A549 (cell line): ENCODE data around the gene IER5L. TPM values are rescaled to one million over a fixed set of nuclear protein-coding genes. Genes with fewer than 3 reads are reported as not detected.
"Not testable (repeated sequence)": the region's sequence is repeated elsewhere in the genome, so short reads cannot be mapped to it uniquely, and the experiment has no call there.

ENCODE experiments used
- ATAC-seq, 2 experiments: fragments of 200-7000 bp in 1 of 2; fragments of >200 bp in 1 of 2; cut with Nextera tagmentation in 1 of 2; cut with Tn5 transposase in 1 of 2; 3 replicates each; pipeline versions ENCODE4 v1.8.0 to v1.9.1; 2018 to 2020; ENCODE audit warnings: mild to moderate bottlenecking in 1 of 2, moderate library complexity in 1 of 2
- CTCF ChIA-PET: fragments of 300-600 bp; sonication (Branson Sonifier 250); formaldehyde crosslinking; extraction: SDS; loops from one replicate; lab custom pipeline; 2021; ENCODE audit warnings: antibody characterized with exemption, inconsistent platforms; lab: Yijun Ruan, JAX
- POLR2A ChIA-PET: fragments of 350-600 bp; formaldehyde crosslinking; extraction: SDS; loops from one replicate; lab custom pipeline; 2021; ENCODE audit warnings: antibody characterized with exemption, inconsistent platforms; lab: Yijun Ruan, JAX
- DNase-seq, 2 experiments: peaks; one replicate each; pipeline versions ENCODE4 v3.0.0 to v3.0.0-alpha.2; 2011 to 2016; ENCODE audit warnings: low read depth in 1 of 2, low spot score in 1 of 2
- FAIRE-seq: peaks from 2 replicates; lab custom pipeline; 2011; peaks lifted over from hg19 to GRCh38; lab: Jason Lieb, UNC
- H3K27ac ChIP-seq, 2 experiments: fragments of >200 bp; sonication (Bioruptor Twin); formaldehyde crosslinking; 3 replicates each; pipeline ENCODE4 v1.5.1; 2016 to 2017
- H3K4me1 ChIP-seq: fragments of >200 bp; sonication (Bioruptor Twin); formaldehyde crosslinking; 3 replicates; pipeline ENCODE4 v1.6.1; 2016
- H3K4me2 ChIP-seq: fragments of >200 bp; sonication (Bioruptor Twin); formaldehyde crosslinking; 3 replicates; pipeline ENCODE4 v1.6.1; 2016
- H3K4me3 ChIP-seq: fragments of >200 bp; sonication (Bioruptor Twin); formaldehyde crosslinking; 3 replicates; pipeline ENCODE4 v1.5.1; 2016
- H3K9me3 ChIP-seq: fragments of >200 bp; sonication (Bioruptor Twin); formaldehyde crosslinking; 3 replicates; pipeline ENCODE4 v1.6.1; 2016
- BHLHE40 ChIP-seq: IDR thresholded peaks from 2 replicates; pipeline ENCODE4 v1.6.1; 2012; ENCODE audit warnings: low read depth, low read length, inconsistent platforms
- CBX8 ChIP-seq: fragments of 200-600 bp; sonication (generic); IDR thresholded peaks from 2 replicates; pipeline ENCODE4 v1.6.1; 2016
- CEBPB ChIP-seq, 2 experiments: fragments of >200 bp in 1 of 2; sonication (Bioruptor Twin) in 1 of 2; formaldehyde crosslinking in 1 of 2; IDR thresholded peaks; 2 replicates each; pipeline ENCODE4 v1.6.1; 2012 to 2016
- CHD4 ChIP-seq: fragments of 200-600 bp; sonication (generic); IDR thresholded peaks from 2 replicates; pipeline ENCODE4 v1.6.1; 2016; ENCODE audit warnings: antibody characterized with exemption, mild to moderate bottlenecking, borderline replicate concordance
- EP300 ChIP-seq, 2 experiments: fragments of >200 bp; sonication (Bioruptor Twin); formaldehyde crosslinking; IDR thresholded peaks; 2 replicates in 1 of 2; 3 replicates in 1 of 2; pipeline ENCODE4 v1.6.1; 2016 to 2017
- JUN ChIP-seq, 2 experiments: fragments of >200 bp; sonication (Bioruptor Twin); formaldehyde crosslinking; IDR thresholded peaks; 2 replicates in 1 of 2; 3 replicates in 1 of 2; pipeline ENCODE4 v1.6.1; 2016 to 2017
- MAFK ChIP-seq: fragments of 450-650 bp; IDR thresholded peaks from 2 replicates; pipeline ENCODE4 v1.6.1; 2014; ENCODE audit not compliant: partially characterized antibody
- POLR2A ChIP-seq: IDR thresholded peaks from 2 replicates; pipeline ENCODE4 v1.6.1; 2012; ENCODE audit warnings: mild to moderate bottlenecking, low read length
- POLR2AphosphoS2 ChIP-seq: conservative IDR thresholded peaks from 2 replicates; pipeline ENCODE4 v1.6.1; 2012; ENCODE audit warnings: low read length, improper control_type of control experiment, inconsistent platforms
- RAD21 ChIP-seq, 2 experiments: fragments of >200 bp in 1 of 2; sonication (Bioruptor Twin) in 1 of 2; formaldehyde crosslinking in 1 of 2; IDR thresholded peaks in 1 of 2; conservative IDR thresholded peaks in 1 of 2; 2 replicates in 1 of 2; 3 replicates in 1 of 2; pipeline ENCODE4 v1.6.1; 2012 to 2018; ENCODE audit warnings: inconsistent platforms in 1 of 2
- RCOR1 ChIP-seq: fragments of 150-350 bp; IDR thresholded peaks from 2 replicates; pipeline ENCODE4 v1.6.1; 2014; ENCODE audit warnings: antibody characterized with exemption, low read length, low read depth
- SMC3 ChIP-seq: fragments of >200 bp; sonication (Bioruptor Twin); formaldehyde crosslinking; IDR thresholded peaks from 3 replicates; pipeline ENCODE4 v1.6.1; 2018; ENCODE audit warnings: inconsistent platforms
- TP53 ChIP-seq: fragments of 250-450 bp; sonication (Bioruptor Pico); IDR thresholded peaks from 2 replicates; pipeline ENCODE4 v1.5.0; 2021; ENCODE audit warnings: mild to moderate bottlenecking, moderate library complexity
- ZC3H11A ChIP-seq: fragments of 450-650 bp; IDR thresholded peaks from 2 replicates; pipeline ENCODE4 v1.6.1; 2014; ENCODE audit warnings: antibody characterized with exemption, mild to moderate bottlenecking
- WGBS: methylation state at CpG from one replicate; pipeline ENCODE4 v1.1.6; 2017; ENCODE audit errors: missing lambda C conversion rate; 5-methylcytosine and 5-hydroxymethylcytosine counted together
- polyA plus RNA-seq, 4 experiments: library from polyadenylated mRNA; depleted of rRNA in 3 of 4; stranded (reverse); fragments of >200 nt; fragmentation: RNase III in 1 of 4; extraction: RNeasy Plus Mini Kit Qiagen cat#74134 plus additional on column Dnase treatment in 1 of 4; gene quantifications; 2 replicates in 3 of 4; 3 replicates in 1 of 4; pipeline ENCODE4 v1.2.3, GENCODE V29; 2011 to 2017
- TF ChIP-seq, protein P1 (sequence below): fragments of >200 bp; sonication (Bioruptor Twin); formaldehyde crosslinking; IDR thresholded peaks from 3 replicates; pipeline ENCODE4 v1.5.1; 2016
- TF ChIP-seq, protein P2 (sequence below): fragments of >200 bp; sonication (Bioruptor Twin); formaldehyde crosslinking; IDR thresholded peaks from 2 replicates; pipeline ENCODE4 v1.6.1; 2016

Gene IER5L
- polyA plus RNA-seq, 2 of the 4 experiments (the other 2 are of a cell fraction), result 25.1 to 67.5 TPM

DNA sequence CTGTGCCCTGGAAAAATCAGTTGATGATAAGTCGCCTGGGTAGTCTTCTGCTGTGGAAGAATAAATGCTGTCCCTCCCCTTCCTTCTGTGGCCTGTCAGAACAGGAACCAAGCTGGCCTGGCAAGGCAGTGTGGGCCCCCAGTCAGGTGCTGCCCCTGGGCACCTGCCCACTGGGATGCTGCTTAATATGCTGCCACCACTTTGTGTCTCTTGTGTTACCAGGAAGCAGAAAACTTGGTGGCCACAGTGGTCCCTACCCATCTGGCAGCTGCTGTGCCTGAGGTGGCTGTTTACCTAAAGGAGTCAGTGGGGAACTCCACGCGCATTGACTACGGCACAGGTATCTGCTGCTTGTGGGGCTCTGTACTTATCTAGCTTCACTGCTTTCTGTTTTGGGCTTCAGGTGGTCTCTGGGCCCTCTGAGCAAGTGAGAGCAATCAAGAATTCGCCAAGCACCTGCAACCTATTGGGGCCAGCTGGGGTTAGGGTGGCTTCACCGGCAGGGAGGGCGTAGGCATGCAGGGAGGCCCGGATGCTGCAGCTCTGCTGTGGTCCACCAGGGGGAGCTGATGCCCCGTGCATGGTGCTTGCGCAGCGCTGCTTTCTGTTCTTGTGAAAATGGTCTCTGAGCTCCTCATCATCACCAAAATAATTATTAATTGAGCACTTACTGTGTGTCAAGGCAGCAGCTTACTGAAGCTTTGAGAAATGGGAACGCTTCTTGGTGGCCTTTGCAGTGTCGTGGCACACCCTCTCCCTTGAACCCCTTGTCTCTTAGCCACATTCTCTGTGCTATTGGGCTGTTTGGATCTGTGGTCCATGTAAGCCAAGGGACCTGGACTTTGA lies 46.5 kb downstream of the IER5L start:
- ATAC-seq, result peak; percentile 93 to 96
- Histone ChIP-seq H3K4me2 (no peak overlapping the region), H3K4me3 (no peak overlapping the region), H3K27ac (peak overlapping the region; percentile 30 to 63; a peak in 4 of 6 replicates), H3K9me3 (no peaks in the 10 kb centered on the region), H3K4me1 (peaks cover 7% of the 10 kb centered on the region; the same call in 1 of the 3 replicates)
- WGBS, result 29% methylated on average over 11 of the region's 13 CpGs
- FAIRE-seq, result no peak
- TF ChIP-seq RAD21 (conservative IDR thresholded peaks at IDR 0.05 in 1 of 2, IDR thresholded peaks at IDR 0.05 in 1 of 2), result peak; percentile 93 to 95
- TF ChIP-seq BHLHE40, result no peak
- peak; percentile 87 for TF ChIP-seq SMC3
- TF ChIP-seq, protein P1, sequence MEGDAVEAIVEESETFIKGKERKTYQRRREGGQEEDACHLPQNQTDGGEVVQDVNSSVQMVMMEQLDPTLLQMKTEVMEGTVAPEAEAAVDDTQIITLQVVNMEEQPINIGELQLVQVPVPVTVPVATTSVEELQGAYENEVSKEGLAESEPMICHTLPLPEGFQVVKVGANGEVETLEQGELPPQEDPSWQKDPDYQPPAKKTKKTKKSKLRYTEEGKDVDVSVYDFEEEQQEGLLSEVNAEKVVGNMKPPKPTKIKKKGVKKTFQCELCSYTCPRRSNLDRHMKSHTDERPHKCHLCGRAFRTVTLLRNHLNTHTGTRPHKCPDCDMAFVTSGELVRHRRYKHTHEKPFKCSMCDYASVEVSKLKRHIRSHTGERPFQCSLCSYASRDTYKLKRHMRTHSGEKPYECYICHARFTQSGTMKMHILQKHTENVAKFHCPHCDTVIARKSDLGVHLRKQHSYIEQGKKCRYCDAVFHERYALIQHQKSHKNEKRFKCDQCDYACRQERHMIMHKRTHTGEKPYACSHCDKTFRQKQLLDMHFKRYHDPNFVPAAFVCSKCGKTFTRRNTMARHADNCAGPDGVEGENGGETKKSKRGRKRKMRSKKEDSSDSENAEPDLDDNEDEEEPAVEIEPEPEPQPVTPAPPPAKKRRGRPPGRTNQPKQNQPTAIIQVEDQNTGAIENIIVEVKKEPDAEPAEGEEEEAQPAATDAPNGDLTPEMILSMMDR, result peak; percentile 94
- ChIA-PET POLR2A (interaction anchor here (0.5 to 2.4 kb wide), 10 partner anchors 9 to 506 kb away, joined by 3 to 16 read pairs (median 4); partner anchors contain the start of genes C9orf50, IER5L and NTMT1), CTCF (interaction anchor here (0.6 to 28.1 kb wide), 62 partner anchors 9 to 735 kb away, joined by 3 to 1029 read pairs (median 4); partner anchors contain the start of genes ASB6, C9orf50, DOLPP1 and IER5L)
- DNase-seq, result peak; percentile 72 to 93

DNA sequence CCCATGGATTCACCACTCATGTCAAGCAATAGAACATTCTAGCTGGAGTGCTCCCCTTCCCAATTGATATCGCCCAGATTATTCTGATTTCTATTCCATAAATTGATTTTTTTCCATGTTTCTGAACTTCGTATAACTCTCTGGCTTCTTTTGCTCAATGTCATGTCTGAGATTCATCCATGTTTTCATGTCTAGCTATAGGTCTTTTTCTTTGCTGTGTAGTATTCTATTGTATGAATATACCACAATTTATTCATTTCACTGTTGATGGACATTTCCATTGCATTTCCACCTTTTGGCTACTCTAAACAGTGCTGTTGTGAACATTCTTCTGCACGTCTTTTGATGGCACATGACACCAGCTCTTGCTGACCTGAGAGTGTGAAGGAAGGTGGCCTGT lies 47.3 kb downstream of the IER5L start:
- Histone ChIP-seq H3K9me3 (no peaks in the 10 kb centered on the region), H3K4me3 (no peak overlapping the region), H3K4me2 (no peak overlapping the region), H3K4me1 (peaks cover 9% of the 10 kb centered on the region; the same call in 1 of the 3 replicates), H3K27ac (no peak overlapping the region)
- WGBS, result 63% methylated on average over 3 of the region's 3 CpGs
- TF ChIP-seq POLR2AphosphoS2 (no peak), TP53 (no peak), MAFK (no peak), POLR2A (no peak), CEBPB (IDR thresholded peaks at IDR 0.05) (no peak), RCOR1 (no peak), RAD21 (conservative IDR thresholded peaks at IDR 0.05 in 1 of 2, IDR thresholded peaks at IDR 0.05 in 1 of 2) (no peak), CHD4 (no peak), ZC3H11A (no peak), JUN (IDR thresholded peaks at IDR 0.05) (no peak), CBX8 (no peak), EP300 (IDR thresholded peaks at IDR 0.05) (no peak)
- TF ChIP-seq, protein P2, sequence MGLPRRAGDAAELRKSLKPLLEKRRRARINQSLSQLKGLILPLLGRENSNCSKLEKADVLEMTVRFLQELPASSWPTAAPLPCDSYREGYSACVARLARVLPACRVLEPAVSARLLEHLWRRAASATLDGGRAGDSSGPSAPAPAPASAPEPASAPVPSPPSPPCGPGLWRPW, result no peak
- ATAC-seq (no peak), FAIRE-seq (no peak), DNase-seq (no peak)
- ChIA-PET CTCF (interaction anchor here (0.7 to 28.1 kb wide), 33 partner anchors 10 to 734 kb away, joined by 3 to 1029 read pairs (median 6); partner anchors contain the start of genes ASB6, C9orf50, IER5L and NTMT1), POLR2A (interaction anchor here (2.4 kb wide), 1 partner anchor 495 kb away, joined by 16 read pairs; the partner anchor contains the start of gene NTMT1)

DNA sequence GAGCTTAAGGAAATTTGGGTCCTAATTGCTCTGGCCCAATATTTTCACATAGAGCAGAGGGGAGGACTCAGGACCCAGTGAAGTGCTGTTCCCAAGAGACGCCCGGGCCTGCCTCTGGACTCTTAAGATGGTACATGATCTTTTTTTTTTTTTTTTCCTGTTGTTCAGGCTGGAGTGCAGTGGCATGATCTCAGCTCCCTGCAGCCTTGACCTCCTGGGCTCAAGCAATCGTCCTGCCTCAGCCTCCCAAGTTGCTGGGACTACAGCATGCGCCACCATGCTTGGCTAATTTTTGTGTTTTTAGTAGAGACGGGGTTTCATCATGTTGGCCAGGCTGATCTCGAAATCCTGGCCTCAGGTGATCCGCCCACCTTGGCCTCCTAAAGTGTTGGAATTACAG lies 47.8 kb downstream of the IER5L start:
- not testable (repeated sequence) for ATAC-seq, H3K4me2 ChIP-seq, DNase-seq, H3K4me3 ChIP-seq, H3K27ac ChIP-seq, H3K9me3 ChIP-seq, FAIRE-seq
- CTCF ChIA-PET, result interaction anchor here (1.1 to 28.1 kb wide), 15 partner anchors 10 to 660 kb away, joined by 3 to 1029 read pairs (median 10); partner anchors contain the start of genes ASB6, C9orf50, IER5L and NTMT1
- peaks cover 13% of the 10 kb centered on the region; the same call in 2 of the 3 replicates for H3K4me1 ChIP-seq
- POLR2A ChIA-PET, result interaction anchor here (0.8 kb wide), 1 partner anchor 10 kb away, joined by 3 read pairs; no protein-coding TSS in a partner anchor
- 98% methylated on average over 7 of the region's 7 CpGs for WGBS
